Measurements from ENCODE around the gene EGFL7. TPM values are rescaled to one million over a fixed set of nuclear protein-coding genes. Genes with fewer than 3 reads are reported as not detected.

EGFL7 gene
- total and polyA plus RNA-seq, 2 of the 13 experiments (the other 11 are each of a cell fraction or from before 2014, with no cell fraction given): 0.20 to 5.1 TPM

DNA sequence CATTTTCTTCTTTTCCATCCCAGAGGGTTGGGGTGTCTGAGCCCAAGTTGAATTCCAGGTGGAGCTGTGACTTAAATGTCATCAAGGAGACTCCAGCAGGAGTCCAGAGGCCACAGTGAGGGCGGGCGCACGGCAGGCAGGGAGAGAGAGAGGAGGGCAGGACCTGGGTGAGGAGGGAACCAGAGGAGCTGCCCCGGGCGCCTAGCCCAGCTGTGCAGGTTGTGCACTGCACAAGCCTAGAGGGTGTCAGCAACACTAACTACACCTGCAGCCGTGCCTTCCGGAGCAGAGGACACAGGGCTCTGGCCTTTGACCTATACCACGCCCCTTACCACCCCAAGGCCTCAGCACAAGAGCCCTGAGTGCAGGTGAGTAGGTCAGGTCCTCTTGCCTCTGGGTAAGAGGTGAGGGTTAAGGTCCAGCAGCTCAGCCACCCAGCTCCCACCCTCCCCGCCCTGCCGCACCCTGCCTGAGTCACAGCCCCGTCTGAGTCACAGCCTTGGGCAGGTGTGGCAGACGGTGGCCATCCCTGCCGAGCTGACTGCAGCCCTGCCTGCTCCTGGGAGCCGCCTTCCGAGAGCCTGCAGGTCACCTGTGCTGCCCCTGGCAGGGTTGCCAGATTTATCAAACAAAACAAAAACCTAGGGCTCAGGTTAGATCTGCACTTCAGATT, 30.9 kb downstream of the EGFL7 start (continued):
- TF ChIP-seq, protein P1, sequence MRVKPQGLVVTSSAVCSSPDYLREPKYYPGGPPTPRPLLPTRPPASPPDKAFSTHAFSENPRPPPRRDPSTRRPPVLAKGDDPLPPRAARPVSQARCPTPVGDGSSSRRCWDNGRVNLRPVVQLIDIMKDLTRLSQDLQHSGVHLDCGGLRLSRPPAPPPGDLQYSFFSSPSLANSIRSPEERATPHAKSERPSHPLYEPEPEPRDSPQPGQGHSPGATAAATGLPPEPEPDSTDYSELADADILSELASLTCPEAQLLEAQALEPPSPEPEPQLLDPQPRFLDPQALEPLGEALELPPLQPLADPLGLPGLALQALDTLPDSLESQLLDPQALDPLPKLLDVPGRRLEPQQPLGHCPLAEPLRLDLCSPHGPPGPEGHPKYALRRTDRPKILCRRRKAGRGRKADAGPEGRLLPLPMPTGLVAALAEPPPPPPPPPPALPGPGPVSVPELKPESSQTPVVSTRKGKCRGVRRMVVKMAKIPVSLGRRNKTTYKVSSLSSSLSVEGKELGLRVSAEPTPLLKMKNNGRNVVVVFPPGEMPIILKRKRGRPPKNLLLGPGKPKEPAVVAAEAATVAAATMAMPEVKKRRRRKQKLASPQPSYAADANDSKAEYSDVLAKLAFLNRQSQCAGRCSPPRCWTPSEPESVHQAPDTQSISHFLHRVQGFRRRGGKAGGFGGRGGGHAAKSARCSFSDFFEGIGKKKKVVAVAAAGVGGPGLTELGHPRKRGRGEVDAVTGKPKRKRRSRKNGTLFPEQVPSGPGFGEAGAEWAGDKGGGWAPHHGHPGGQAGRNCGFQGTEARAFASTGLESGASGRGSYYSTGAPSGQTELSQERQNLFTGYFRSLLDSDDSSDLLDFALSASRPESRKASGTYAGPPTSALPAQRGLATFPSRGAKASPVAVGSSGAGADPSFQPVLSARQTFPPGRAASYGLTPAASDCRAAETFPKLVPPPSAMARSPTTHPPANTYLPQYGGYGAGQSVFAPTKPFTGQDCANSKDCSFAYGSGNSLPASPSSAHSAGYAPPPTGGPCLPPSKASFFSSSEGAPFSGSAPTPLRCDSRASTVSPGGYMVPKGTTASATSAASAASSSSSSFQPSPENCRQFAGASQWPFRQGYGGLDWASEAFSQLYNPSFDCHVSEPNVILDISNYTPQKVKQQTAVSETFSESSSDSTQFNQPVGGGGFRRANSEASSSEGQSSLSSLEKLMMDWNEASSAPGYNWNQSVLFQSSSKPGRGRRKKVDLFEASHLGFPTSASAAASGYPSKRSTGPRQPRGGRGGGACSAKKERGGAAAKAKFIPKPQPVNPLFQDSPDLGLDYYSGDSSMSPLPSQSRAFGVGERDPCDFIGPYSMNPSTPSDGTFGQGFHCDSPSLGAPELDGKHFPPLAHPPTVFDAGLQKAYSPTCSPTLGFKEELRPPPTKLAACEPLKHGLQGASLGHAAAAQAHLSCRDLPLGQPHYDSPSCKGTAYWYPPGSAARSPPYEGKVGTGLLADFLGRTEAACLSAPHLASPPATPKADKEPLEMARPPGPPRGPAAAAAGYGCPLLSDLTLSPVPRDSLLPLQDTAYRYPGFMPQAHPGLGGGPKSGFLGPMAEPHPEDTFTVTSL (CRISPR knock-in tag; IDR thresholded peaks at IDR 0.05; ENCODE audit: borderline replicate concordance): peak; percentile 50; the same call in 1 of the 2 replicates
- TF ChIP-seq ZNF34 (CRISPR knock-in tag; IDR thresholded peaks at IDR 0.05; ENCODE audit: borderline replicate concordance) (no peak), ZNF18 (CRISPR knock-in tag; IDR thresholded peaks at IDR 0.05; ENCODE audit: insufficient replicate concordance) (no peak), KMT2B (CRISPR knock-in tag; IDR thresholded peaks at IDR 0.05) (no peak), RFXAP (CRISPR knock-in tag; IDR thresholded peaks at IDR 0.05; ENCODE audit: borderline replicate concordance) (no peak), ZSCAN30 (CRISPR knock-in tag; IDR thresholded peaks at IDR 0.05) (no peak), NFRKB (IDR thresholded peaks at IDR 0.05) (no peak), ATM (IDR thresholded peaks at IDR 0.05; ENCODE audit: borderline replicate concordance) (no peak), NFAT5 (CRISPR knock-in tag; IDR thresholded peaks at IDR 0.05) (no peak), ONECUT2 (CRISPR knock-in tag; IDR thresholded peaks at IDR 0.05) (no peak), DBP (CRISPR knock-in tag; IDR thresholded peaks at IDR 0.05; ENCODE audit: not compliant biosample characterization) (no peak), KLF9 (CRISPR knock-in tag; IDR thresholded peaks at IDR 0.05; ENCODE audit: low read depth) (no peak), CSRNP2 (CRISPR knock-in tag; conservative IDR thresholded peaks at IDR 0.05; ENCODE audit: low read depth) (no peak)

Data from HepG2 (cell line).